ENCODE results near the gene PDPR.

DNA sequence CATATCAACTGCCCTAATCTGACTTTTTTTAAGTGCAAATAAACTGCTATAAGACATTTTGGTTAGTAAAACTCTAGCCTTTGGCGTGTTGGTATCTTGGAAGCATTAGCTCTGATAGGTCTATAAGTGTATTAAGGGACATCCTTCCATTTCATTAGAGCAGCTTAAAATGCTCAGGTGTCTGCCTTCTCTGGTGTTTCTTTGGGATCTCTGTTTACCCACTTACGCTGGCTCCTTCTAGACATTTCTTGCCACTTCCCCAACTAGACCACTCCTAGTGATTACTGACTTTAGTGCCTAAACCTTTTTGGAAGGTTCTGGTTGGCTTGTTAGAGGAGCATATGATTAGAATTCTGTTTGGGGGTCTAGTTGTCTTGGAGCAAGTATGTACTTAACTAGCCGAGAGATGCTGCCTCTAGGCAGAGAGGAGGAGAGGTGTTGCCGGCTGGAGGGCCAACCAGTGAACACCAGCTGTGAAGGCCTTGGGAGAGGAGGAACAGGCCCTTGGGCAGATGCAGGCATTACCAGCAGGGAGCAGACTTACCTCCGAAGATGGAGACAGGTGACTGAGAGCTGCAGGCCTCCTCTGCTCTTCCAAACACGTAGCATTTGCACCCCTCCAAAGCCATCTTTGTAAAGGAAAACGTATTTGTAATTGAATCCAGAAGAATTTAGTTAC, 44.3 kb downstream of the PDPR start:
- peak in 2 of 3 experiments; percentile 9 to 29; a peak in 3 of 4 replicates for TF ChIP-seq CTCF (IDR thresholded peaks at IDR 0.05; ENCODE audit: control extremely low read depth in 1 of 3, insufficient read depth in 1 of 3, low read depth in 1 of 3, low read length in 3 of 3)
- TF ChIP-seq TEAD4 (IDR thresholded peaks at IDR 0.05; ENCODE audit: low read depth, low read length): no peak
